ENCODE data around the gene BICC1.

The BICC1 gene

DNA sequence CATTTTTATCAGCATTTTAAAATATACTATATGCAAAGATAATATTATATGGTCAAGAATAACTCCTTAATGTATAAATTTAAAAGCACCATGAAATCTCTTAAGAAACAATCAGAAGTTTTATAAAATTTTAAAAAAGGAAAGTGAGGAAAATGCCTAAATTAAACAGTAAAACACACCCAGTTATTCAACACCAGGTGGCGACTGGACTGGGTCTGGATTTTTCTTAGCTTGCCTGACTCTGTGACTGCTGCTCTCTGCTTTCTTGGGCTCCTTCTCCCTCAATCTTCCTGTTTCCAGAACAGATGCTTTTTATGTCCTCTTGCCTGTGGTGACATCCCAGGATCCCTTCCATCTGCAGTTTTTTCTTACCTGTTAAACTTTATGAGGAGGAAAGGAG lies 200.3 kb downstream of the BICC1 start:
- DNase-seq: no peak

DNA sequence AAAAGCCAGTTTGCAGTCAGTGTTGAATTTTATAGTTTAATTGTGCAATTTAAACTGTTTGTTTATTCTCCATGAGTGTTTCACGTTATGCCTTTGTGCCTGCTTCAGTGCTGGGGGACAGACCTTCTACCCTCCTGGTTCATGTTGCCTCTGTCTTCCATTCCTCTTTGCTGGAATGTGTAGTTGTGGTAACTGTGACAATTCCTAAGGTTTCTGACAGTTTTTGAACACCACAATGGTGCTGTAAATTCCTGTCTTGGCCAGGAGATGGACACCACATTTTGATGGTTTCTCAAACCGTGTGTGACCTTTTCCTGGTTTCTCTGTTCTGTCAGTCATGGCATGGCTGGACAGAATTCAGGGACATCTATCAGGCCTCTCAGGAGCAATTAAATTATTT lies 201.7 kb downstream of the BICC1 start:
- DNase-seq: no peak

DNA sequence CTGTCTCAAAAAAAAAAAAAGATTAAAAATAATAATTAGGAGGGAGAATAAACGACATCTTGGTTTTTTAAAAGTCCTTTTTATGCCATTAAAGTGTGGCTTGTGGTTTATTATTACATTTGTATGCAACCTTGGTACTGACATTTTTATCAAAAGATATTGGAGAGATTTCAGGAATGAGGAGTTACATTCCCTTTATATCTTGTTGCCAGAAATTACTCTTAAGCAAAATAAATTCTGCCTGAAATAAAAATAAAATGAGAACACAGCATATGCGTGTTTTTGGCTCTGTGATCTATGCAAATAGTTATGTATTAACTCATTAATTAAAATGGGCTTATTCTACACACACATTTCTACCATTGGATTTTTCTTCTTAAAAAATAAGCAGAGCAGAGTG lies 202.4 kb downstream of the BICC1 start:
- no peak for DNase-seq

DNA sequence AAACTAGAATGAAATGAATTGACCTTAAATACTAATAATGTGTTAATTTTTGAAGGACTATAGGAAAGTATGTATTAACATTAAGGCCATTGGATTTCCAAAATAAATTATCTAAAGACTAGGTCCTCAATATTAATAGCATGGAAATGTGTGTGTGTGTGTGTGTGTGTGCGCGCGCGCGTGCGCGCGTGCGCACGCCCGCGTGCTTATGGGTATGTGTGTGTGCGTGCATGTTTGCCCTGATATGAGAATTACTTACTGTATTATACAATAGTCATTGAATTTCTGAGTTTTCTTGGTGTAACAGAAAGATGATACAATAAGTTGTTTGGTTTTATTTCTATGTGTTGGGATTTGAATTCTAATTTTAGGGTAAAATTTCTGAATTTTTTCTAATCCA lies 205.9 kb downstream of the BICC1 start:
- DNase-seq: no peak

DNA sequence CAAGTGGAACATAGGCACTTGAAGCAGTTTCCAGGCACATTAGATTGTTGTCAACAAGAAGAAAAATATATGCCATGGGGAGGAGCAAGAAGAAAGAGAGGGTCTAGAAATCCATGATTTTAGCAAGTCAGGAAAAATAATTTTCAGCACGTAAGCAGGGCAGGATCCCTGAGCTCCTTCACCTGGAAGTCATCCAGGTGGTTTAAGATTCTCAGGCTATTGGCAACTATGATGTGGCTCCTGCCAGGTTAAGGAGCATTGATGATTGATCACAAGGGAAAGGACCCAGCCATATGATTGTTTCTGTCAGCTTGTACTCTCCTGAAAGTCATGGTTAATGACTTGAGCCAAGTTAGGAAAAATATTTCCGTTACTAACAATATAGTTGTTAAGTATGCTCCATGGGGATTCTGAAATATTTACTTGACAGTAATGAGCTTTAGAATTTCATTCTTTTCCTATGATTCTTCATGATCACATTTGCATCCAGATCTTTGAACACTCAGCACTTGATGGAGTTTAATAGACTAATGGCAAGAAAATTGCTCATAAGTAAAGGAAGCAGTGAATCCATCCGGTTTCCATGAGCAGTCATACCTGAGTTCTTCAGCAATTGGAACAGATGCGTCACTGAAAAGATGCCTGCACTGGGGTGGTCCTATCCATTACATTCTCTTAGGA lies 209.1 kb downstream of the BICC1 start:
- no peak for DNase-seq

DNA sequence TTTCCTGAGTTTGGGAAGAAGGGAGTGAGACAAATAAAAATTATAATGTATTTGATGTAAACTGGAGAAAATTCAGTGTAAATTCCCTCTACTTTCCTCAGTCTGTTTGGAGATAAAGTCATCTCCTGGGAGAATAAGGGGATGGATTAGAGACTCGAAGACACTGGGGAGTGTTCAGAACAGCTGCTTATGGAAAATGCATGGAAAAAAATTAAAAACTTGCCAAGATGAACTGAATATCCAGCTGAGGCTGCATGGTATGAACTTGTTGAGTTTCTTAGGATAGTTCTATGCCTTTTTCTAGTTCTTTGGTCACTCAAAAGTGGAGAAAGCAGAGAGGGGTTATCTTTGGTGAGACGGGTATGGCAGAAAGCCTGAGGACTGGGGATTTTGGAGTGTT lies 210.5 kb downstream of the BICC1 start:
- DNase-seq: no peak

DNA sequence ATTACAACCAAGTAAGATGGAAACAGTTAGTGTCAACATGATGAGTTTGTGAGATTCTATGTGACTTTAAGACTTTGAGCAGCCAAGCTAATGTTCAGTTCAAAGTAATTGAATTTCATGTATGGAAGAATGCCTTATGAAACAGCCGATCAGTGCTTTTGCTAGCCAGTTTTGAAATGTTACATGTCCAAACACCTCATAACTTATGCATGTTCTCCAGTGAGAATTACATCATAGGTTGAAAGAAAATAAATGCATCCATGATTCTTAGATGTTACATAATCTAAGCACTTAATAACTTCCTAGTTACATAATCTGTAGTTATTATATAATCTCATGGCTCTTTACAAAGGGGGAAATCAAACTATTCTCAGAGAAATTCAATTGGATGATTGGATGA lies 211.3 kb downstream of the BICC1 start:
- no peak for DNase-seq

DNA sequence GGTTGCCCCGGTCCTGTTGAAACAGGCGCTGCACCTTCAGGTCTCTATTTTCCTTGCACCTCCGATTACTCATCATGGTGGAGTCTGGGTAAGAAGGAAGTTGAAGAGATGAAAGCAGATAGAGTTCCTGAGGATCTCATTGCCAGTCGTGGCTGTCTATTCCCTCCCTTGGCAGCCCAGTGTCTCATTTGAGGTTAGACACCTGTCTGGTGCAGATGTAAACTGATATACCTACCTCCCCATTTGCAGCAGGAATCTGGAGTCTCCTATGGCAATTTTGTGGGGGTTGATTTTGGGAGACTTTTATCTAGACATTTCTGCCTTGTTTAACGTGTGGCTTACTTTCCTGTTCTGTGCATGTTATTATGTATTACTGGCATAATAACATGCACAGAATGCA lies 212.1 kb downstream of the BICC1 start:
- no peak for DNase-seq

DNA sequence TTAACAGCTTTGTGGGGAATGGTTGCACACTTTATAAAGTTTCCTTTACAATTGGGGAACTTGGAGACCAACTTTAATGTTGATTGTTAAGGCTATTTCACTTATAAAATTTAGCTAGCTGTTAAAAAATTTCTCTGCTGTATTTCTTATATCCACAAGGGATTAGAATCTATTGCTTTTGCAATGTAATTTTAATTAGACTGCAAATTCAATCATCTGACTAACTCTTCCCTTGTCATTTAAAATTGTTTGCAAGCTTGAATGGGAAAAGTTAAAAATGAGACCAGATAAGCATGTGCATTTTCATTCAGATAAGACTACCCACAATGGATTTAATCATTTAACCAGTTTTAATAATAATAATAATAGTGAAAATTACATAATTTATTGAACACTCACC lies 213.2 kb downstream of the BICC1 start:
- DNase-seq: no peak

DNA sequence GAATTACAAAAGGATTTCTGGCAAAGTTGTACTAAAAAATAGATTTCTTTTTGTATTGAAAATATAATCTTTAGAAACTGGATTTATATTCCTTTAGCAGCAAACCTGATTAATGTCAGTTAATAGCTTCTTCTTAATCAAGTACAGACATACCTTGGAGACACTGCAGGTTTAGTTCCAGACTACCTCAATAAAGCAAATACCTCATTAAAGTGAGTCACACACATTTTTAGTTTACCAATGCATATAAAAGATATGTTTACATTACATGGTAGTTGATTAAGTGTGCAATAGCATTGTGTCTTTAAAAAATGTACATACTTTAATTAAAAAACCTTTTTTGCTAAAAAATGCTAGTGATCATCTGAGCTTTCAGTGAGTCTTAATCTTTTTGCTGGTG lies 215.0 kb downstream of the BICC1 start:
- no peak for DNase-seq

DNA sequence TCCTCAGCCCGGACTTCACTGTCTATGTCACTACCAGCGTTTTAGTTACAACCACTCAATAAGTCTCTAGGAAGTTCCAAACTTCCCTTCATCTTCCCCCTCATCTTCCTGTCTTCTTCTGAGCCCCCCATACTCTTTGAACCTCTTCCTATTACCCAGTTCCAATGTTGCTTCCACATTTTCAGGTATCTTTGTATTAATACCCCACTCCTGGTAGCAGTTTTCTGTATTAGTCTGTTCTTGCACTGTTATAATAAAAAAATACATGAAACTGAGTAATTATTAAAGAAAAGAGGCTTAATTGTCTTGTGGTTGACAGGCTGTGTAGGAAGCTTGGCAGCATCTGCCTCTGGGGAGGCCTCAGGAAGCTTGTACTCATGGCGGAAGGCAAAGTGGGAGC lies 218.6 kb downstream of the BICC1 start:
- no peak for DNase-seq

DNA sequence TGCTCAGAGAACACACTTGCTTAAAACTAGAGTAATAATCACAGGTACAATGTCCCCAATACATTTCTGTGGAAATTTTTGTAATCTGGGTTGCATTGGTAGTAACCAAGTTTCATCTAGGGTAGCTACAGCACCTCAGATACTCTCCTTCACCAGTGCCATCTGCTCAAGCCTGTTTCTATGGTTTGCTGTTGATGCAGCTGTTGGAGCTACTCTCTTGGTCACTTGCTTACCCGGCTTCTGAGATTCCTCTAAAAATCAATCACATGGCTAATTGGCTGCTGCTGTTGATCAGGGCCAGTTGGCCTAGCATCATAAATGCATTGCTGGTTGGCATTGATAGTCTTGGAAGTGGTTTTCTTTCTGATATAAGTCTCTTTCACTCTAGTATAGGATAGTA lies 220.8 kb downstream of the BICC1 start:
- no peak for DNase-seq

DNA sequence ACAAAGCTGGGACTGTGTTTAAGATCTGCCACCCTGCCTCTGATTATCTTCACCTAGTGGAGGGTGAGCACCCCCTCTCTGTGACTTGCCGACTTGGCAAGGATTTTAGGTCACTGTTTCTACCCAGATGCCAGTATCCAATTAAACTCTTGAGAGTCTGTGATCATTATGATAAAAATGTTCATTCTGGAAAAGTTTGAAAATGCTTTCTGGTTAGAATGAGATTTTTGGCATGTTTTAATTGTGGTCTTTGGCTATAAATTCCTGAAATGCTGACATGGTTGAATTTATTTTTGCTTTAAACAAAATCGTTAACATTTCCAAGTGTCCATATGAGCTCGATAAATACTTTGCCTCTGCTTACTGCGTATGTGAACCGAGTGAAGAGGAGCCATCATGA lies 221.4 kb downstream of the BICC1 start:
- no peak for DNase-seq

DNA sequence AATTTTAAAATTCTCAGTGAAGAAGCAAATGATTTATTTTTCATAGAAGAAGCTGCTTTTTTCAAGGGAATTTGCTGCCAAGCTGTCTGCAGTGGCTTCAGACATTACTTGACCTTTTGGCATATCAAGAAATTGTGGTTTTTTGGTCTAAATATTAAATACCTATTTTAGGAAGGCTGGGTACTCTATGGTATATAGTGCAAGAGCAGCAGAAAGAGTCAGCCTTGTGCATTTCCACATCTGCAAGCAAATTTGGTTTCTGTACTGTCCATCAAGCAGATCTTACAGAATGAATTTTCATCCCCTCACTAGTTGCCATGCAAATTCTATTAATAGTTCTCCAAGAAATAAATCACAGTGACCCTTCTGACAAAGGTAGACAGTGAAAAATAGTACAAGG lies 222.0 kb downstream of the BICC1 start:
- DNase-seq: no peak

DNA sequence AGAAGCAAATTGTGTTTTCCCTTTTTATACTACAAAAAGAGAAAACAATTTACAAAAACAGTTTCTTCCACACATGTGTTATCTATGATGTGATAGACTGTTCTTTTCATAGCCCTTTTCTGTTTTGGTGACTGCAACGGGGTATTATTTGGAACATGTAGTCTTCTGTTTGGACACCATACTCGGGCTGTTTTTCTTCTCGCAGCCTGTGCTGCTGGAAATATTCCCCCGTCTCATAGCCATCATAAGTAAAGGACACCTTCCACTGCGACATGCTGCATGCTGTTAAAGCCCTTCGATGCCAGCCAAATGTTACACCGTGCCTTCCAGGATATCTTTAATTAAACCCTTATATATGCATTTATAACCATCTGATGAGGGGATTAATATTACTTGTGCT lies 222.4 kb downstream of the BICC1 start:
- no peak for DNase-seq

DNA sequence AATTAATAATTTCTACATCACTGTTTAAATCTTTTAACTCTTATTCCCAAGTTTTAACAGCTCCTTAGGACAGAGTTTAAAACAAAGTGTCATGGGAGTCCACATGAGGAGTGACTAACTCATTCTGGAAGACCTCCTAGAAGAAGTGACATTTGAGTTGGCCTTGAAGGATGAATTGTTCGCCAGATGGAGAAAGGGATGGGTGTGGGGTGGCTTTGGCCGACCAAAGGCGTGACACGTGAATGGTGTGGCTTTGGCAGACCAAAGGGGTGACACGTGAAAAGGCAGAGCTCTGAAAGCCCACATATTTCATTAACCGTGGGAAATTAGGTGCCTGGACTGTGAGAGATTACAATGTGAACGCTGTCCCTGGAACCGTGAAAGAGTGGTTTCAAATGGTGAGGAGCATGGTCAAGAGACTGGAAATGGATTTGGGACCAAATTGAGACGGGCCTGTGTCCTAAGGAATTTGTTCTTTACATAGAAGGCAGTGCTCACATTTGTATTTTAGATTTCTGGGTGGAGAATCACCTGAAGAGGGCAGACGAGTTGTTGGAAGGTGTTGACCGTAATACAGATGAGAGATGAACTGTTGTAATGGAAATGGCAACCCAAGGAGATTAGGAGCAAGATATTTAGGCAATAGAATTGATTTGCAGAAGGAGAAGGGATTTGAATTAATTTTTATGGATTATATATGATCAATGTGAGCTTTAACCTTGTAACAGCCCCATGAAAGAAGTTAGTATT lies 228.1 kb downstream of the BICC1 start:
- DNase-seq: no peak

DNA sequence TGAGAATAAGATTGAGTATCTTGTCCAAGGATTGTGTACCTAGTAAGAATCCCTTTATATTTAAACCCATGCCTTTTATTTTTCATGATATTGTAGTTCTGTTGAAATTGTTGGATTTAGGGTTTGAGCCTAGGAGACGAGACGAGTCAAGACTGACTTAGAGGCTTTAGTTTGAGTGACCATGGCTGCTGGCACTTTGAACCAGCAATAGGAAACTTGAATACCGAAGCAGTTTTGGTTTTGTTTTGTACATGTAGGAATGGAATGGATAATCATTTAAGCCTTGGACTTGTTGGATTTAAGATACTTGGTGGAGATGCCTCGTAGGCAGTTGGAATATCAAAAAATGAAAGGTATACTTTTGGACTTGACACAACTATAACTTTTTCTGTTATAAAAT lies 229.0 kb downstream of the BICC1 start:
- no peak for DNase-seq

DNA sequence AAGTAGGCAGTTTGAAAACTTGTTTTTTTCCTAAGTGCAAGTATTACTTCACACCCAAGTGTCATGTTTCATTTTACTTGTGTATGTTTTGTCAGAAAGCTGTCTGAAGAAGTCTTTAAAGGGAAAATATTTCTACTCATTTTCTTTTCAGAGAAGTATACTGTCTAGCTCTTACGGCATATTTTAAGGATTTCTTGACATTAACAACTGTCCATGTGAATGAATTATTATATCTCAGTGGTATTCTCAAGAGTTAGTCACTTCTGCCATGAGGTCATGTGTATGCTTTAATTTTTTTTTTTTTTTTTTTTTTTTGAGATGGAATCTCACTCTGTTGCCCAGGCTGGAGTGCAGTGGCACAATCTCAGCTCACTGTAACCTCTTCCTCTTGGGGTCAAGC lies 229.5 kb downstream of the BICC1 start:
- no peak for DNase-seq

DNA sequence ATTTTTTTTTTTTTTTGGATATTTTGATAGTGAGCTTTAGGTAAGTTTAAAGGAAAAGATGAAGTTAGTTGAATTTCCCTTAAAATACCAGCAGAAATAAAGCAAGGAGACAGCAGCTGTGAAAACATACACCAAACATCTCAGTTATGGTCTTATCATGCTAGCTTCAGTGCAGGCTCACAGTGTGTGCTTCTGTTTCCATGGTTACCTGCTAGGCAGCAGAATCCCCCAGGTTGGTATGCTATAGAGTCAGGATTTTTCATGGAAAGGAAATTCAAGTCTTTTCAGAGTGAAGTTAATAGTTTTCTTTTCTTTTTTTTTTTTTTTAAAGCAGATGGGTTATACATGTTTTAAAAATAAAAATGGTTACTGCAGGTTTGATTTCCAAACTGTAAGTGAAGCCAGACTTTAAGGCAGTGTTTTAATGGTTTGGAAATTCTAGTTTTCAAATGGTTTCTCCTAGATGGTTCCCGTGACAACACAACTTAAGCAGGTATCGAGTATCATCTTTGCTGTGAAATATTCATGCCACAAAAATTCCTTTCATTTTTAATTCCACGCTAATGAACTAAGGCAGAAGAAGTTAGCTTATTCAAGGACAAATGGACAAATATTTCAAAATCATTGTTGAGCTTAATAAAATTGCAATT lies 230.9 kb downstream of the BICC1 start:
- DNase-seq: no peak

DNA sequence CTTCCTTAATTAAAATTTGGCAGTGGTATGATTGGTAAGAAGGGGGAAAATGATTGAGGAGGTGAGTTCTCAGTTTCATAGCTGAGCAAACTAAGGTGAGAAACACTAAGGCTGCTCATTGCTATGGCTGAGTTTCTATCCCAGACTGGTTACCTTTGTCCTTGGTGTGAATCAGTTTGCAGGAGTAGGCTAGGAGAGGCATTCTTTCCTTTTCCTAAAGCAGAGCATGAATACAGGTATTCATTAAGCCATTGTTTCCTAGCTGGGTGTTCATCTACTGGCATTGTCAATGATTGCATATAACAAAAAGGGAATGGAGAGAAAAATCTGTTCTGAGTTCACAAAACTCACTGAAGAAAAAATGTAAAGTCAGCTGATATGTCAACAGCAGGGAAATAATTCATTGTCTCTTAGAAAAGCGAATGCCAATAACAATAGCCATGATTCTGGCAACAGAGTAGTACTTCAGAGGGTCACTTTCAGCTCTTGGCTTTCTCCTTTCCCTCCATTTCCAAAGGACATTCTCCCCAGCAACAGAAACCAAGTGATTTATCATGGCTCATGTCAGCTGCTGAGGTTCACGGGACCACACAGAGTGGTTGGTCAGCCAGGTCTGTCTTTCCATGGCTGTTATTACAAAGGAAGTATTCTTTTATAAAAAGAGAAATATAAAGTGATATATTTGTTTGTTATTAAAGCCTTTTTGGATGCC lies 234.0 kb downstream of the BICC1 start:
- DNase-seq: no peak

DNA sequence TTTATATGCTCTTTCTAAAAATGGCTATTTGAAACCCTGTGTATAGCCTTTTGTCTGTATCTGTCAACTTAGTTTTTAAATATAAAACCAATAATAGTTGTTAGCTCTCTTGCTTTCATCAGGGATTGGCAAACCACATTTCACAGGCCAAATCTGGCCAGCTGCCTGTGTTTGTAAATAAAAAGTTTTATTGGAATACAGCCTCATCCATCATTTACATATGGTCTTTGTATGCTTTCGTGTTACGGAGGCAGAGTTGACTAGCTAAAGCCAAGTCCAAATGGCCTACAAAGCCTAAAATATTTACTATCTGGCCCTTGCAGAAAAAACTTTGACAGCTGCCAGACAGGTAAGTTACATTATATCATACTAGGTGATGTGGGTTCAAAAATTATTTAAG lies 235.0 kb downstream of the BICC1 start:
- DNase-seq: no peak

DNA sequence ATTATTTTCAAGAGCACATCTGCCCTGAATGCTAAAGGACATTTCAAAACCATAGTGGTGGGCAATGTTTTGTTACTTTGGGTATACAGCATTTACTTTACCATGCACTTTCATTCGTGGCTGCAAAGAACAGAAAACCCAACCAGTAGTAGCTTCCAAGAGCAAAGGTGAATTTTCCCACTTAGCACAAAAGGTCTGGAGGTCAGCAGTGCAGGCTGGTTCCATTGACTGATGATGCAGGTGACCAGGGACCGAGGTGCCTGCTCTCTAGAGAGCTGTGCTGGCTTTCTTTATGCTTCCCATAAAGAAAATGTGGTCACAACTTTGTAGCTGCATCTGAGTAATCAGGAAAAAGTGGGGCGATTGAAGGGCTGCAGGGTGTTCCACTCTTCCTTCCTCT lies 240.0 kb downstream of the BICC1 start:
- no peak for DNase-seq

DNA sequence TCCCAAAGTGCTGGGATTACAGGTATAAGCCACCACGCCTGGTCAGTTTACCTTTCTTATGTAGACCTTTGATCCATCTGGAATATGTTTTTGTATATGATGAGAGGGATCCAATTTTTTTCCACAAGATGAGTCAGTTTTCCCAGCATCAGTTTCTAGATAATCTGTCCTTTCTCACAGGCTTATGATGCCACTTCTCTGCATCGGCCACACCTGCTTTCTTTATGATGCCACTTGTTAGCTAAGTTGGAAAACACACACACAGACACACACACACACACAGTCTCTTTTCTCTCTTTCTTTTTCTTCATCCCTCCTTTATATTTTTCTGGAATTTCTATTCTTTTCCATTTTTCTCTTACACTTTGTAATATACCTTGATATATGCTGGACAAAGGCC lies 240.8 kb downstream of the BICC1 start:
- DNase-seq: no peak
